K562 (cell line): ENCODE data around the gene ZNF571. TPM values are rescaled to one million over a fixed set of nuclear protein-coding genes. Genes with fewer than 3 reads are reported as not detected.

Experiments used
- ATAC-seq: fragments of 200-7000 bp; cut with Tn5 transposase; 3 replicates; pipeline ENCODE4 v1.9.1; 2020; ENCODE audit warnings: moderate library complexity
- BruUV-seq: library from RNA; stranded (reverse); fragments of 400-500 nt; replicated peaks from 2 replicates; lab custom pipeline; 2021; lab: Mats Ljungman, UMichigan
- CTCF ChIA-PET: fragments of 300-600 bp; formaldehyde crosslinking; extraction: SDS; loops from one replicate; lab custom pipeline; 2021; ENCODE audit warnings: low intra/inter-chr PET ratio; lab: Yijun Ruan, JAX
- POLR2A ChIA-PET: fragments of 300-600, 350-650 bp; sonication (Branson Sonifier 250); formaldehyde crosslinking; extraction: SDS; loops from one replicate; lab custom pipeline; 2021; ENCODE audit warnings: antibody characterized with exemption, inconsistent platforms; lab: Yijun Ruan, JAX
- DNase-seq, 4 experiments: peaks; one replicate each; pipeline versions ENCODE4 v3.0.0 to v3.0.0-alpha.2; 2011 to 2018; ENCODE audit warnings: low spot score in 3 of 4, mixed read lengths in 3 of 4; ENCODE audit errors: extremely low read depth in 1 of 4
- FAIRE-seq: peaks from 2 replicates; lab custom pipeline; 2011; peaks lifted over from hg19 to GRCh38; lab: Jason Lieb, UNC
- H2AFZ ChIP-seq: 2 replicates; pipeline ENCODE4 v1.6.0; 2011; ENCODE audit warnings: low read depth, low read length, control low read depth, inconsistent platforms
- H3K27ac ChIP-seq: fragments of 200-600 bp; 3 replicates; pipeline ENCODE4 v1.8.0; 2011; ENCODE audit warnings: low read depth, mild to moderate bottlenecking, control low read depth, inconsistent platforms, low read length, moderate library complexity, mixed read lengths; ENCODE audit errors: extremely low read depth
- H3K27me3 ChIP-seq, 2 experiments: fragments of 300-600 bp in 1 of 2; 2 replicates in 1 of 2; 3 replicates in 1 of 2; pipeline versions ENCODE4 v1.6.0 to v1.8.0; 2011; ENCODE audit warnings: inconsistent platforms in 2 of 2, low read length in 2 of 2, mild to moderate bottlenecking in 1 of 2, mixed read lengths in 1 of 2, moderate library complexity in 1 of 2; ENCODE audit not compliant: control insufficient read depth in 2 of 2, insufficient read depth in 2 of 2
- H3K36me3 ChIP-seq: fragments of 300-600 bp; 3 replicates; pipeline ENCODE4 v1.8.0; 2011; ENCODE audit warnings: mild to moderate bottlenecking, low read length, inconsistent platforms; ENCODE audit not compliant: control insufficient read depth, insufficient read depth
- H3K4me1 ChIP-seq, 2 experiments: fragments of 200-600 bp in 1 of 2; replicated peaks in 1 of 2; 2 replicates in 1 of 2; 3 replicates in 1 of 2; pipeline versions ENCODE4 v1.5.1 to v1.8.0; 2011; ENCODE audit warnings: inconsistent platforms in 2 of 2, low read length in 2 of 2, mild to moderate bottlenecking in 1 of 2, mixed read lengths in 1 of 2, moderate library complexity in 1 of 2; ENCODE audit not compliant: control insufficient read depth in 2 of 2, insufficient read depth in 2 of 2
- H3K4me2 ChIP-seq: 2 replicates; pipeline ENCODE4 v1.6.1; 2011; ENCODE audit warnings: low read length, control low read depth, inconsistent platforms, mixed read lengths; ENCODE audit not compliant: insufficient read depth
- H3K4me3 ChIP-seq: fragments of 200-600 bp; sonication (generic), shearing (Covaris generic); 2 replicates; pipeline ENCODE4 v1.5.1; 2016; ENCODE audit warnings: control low read depth, inconsistent platforms
- H3K79me2 ChIP-seq: fragments of 200-600 bp; 3 replicates; pipeline ENCODE4 v1.8.0; 2011; ENCODE audit warnings: low read length, inconsistent platforms; ENCODE audit not compliant: control insufficient read depth, insufficient read depth
- H3K9ac ChIP-seq, 2 experiments: 2 replicates each; pipeline versions ENCODE4 v1.6.0 to v1.6.1; 2011; ENCODE audit warnings: low read depth in 2 of 2, low read length in 2 of 2, control low read depth in 1 of 2, inconsistent platforms in 1 of 2, mild to moderate bottlenecking in 1 of 2, mixed read lengths in 1 of 2; ENCODE audit not compliant: insufficient read depth in 1 of 2
- H3K9me1 ChIP-seq: one replicate; pipeline ENCODE4 v1.6.0; 2011; ENCODE audit warnings: inconsistent platforms, mild to moderate bottlenecking, low read length, moderate library complexity; ENCODE audit not compliant: control insufficient read depth, insufficient read depth
- H3K9me3 ChIP-seq: replicated peaks from 2 replicates; pipeline ENCODE4 v1.5.1; 2011; ENCODE audit warnings: low read depth, low read length, inconsistent platforms; ENCODE audit not compliant: control insufficient read depth, insufficient read depth
- H4K20me1 ChIP-seq: replicated peaks from 2 replicates; pipeline ENCODE4 v1.6.1; 2011; ENCODE audit warnings: low read length, inconsistent platforms, mixed read lengths; ENCODE audit not compliant: control insufficient read depth, insufficient read depth
- ATF1 ChIP-seq, 2 experiments: fragments of 450-650 bp in 1 of 2; IDR thresholded peaks; 2 replicates each; pipeline ENCODE4 v1.6.1; 2016; ENCODE audit warnings: missing compliant biosample characterization in 1 of 2, missing genetic modification characterization in 1 of 2
- BDP1 ChIP-seq: IDR thresholded peaks from 3 replicates; pipeline ENCODE4 v1.6.1; 2011; ENCODE audit not compliant: insufficient read length, insufficient read depth
- CHD2 ChIP-seq: IDR thresholded peaks from 2 replicates; pipeline ENCODE4 v1.6.1; 2011; ENCODE audit warnings: low read depth, low read length
- ETS2 ChIP-seq: IDR thresholded peaks from 2 replicates; pipeline ENCODE4 v1.6.1; 2016; ENCODE audit warnings: borderline replicate concordance, missing genetic modification characterization, mild to moderate bottlenecking, moderate library complexity, missing compliant biosample characterization; ENCODE audit not compliant: poor library complexity, severe bottlenecking
- FOXA1 ChIP-seq: fragments of 450-650 bp; IDR thresholded peaks from 2 replicates; pipeline ENCODE4 v1.6.1; 2016; ENCODE audit warnings: mild to moderate bottlenecking, borderline replicate concordance
- KAT2B ChIP-seq: IDR thresholded peaks from one replicate; pipeline ENCODE4 v1.6.1; 2012; ENCODE audit warnings: low read depth, mild to moderate bottlenecking, control low read depth, inconsistent platforms, low read length, moderate library complexity
- MYNN ChIP-seq, 2 experiments: sonication (generic); formaldehyde crosslinking in 1 of 2; IDR thresholded peaks; 2 replicates each; pipeline versions ENCODE4 v1.5.0 to v1.6.1; 2016 to 2020; ENCODE audit warnings: antibody characterized with exemption in 1 of 2, missing genetic modification reagents in 1 of 2
- PCBP2 ChIP-seq: fragments of 200-400 bp; formaldehyde crosslinking; IDR thresholded peaks from 2 replicates; pipeline ENCODE4 v1.6.1; 2018; ENCODE audit warnings: low read length, low read depth, mild to moderate bottlenecking, moderate library complexity; ENCODE audit not compliant: poor library complexity, severe bottlenecking
- SRSF9 ChIP-seq: fragments of 200-400 bp; formaldehyde crosslinking; IDR thresholded peaks from 2 replicates; pipeline ENCODE4 v1.6.1; 2017; ENCODE audit warnings: low read depth, low read length, borderline replicate concordance
- ZFX ChIP-seq: sonication (generic); formaldehyde crosslinking; IDR thresholded peaks from 2 replicates; pipeline ENCODE4 v1.8.0; 2022; ENCODE audit warnings: mild to moderate bottlenecking, missing genetic modification reagents, moderate library complexity
- ZNF780A ChIP-seq: fragments of 250-450 bp; sonication (Bioruptor Pico); IDR thresholded peaks from 2 replicates; pipeline ENCODE4 v1.5.0; 2021; ENCODE audit warnings: mild to moderate bottlenecking
- WGBS: fragments of 100-300 bp; shearing (Covaris generic); methylation state at CpG from one replicate; pipeline ENCODE4 v1.1.6; 2016; ENCODE audit warnings: low coverage, mixed read lengths; ENCODE audit not compliant: insufficient coverage; ENCODE audit errors: missing lambda C conversion rate; 5-methylcytosine and 5-hydroxymethylcytosine counted together
- in situ Hi-C: fragments of 300-500 bp; cut with MboI; formaldehyde crosslinking; loops from 4 replicates; pipeline ENCODE4 v1.15.0; 2018; ENCODE audit warnings: inconsistent platforms, mixed read lengths
- intact Hi-C: fragments of 100-400 bp; cut with micrococcal nuclease; formaldehyde crosslinking; loops from 2 replicates; pipeline ENCODE4 v1.14.2; 2022
- polyA plus RNA-seq, 8 experiments: library from polyadenylated mRNA; depleted of rRNA in 4 of 8; stranded (reverse) in 5 of 8; unstranded in 3 of 8; fragments of >200 nt; fragmentation: Nextera tagmentation in 2 of 8; fragmentation: Illumina TruSeq in 1 of 8; extraction: Ambion mirVana in 2 of 8; extraction: Trizol in 1 of 8; gene quantifications; 2 replicates each; pipeline versions ENCODE4 v1.2.1 to v1.2.3, GENCODE V29; 2011 to 2014; ENCODE audit warnings: inconsistent platforms in 1 of 8, missing spikeins in 1 of 8
- total RNA-seq, 7 experiments: library from RNA; depleted of rRNA in 6 of 7; stranded (reverse); fragments of >200 nt in 6 of 7; fragmentation: Illumina TruSeq in 2 of 7; extraction: Trizol in 2 of 7; gene quantifications; 2 replicates each; pipeline versions ENCODE4 v1.2.1 to v1.2.3, GENCODE V29; 2011 to 2021; ENCODE audit warnings: low replicate concordance in 1 of 7
- TF ChIP-seq, protein P1 (sequence below), 2 experiments: IDR thresholded peaks; 2 replicates each; pipeline ENCODE4 v1.6.1; 2011; ENCODE audit warnings: borderline replicate concordance in 1 of 2, control low read depth in 1 of 2, low read depth in 1 of 2, low read length in 1 of 2, mild to moderate bottlenecking in 1 of 2, mixed read lengths in 1 of 2, moderate library complexity in 1 of 2; ENCODE audit not compliant: insufficient read depth in 1 of 2, insufficient read length in 1 of 2, poor library complexity in 1 of 2, severe bottlenecking in 1 of 2; ENCODE audit errors: extremely low read depth in 1 of 2
- TF ChIP-seq, protein P2 (sequence below), 2 experiments: fragments of 150-350 bp in 1 of 2; IDR thresholded peaks; 2 replicates each; pipeline ENCODE4 v1.6.1; 2012 to 2016; ENCODE audit warnings: low read depth in 2 of 2, low read length in 2 of 2, mild to moderate bottlenecking in 1 of 2, moderate library complexity in 1 of 2

Gene ZNF571
- total and polyA plus RNA-seq, 9 of the 15 experiments (the other 6 are each of a cell fraction or from before 2014, with no cell fraction given): 0.82 to 3.9 (median 2.0) TPM

GRCh38 chr19:37563518-37563917, 31.1 kb downstream of the ZNF571 start (continued):
- TF ChIP-seq SRSF9: no peak
- no peak for TF ChIP-seq PCBP2
- TF ChIP-seq MYNN (IDR thresholded peaks at IDR 0.05): no peak
- TF ChIP-seq MYNN (CRISPR knock-in tag; IDR thresholded peaks at IDR 0.05): no peak
- TF ChIP-seq FOXA1: no peak
- no peak for TF ChIP-seq BDP1
- TF ChIP-seq KAT2B: no peak
- no peak for TF ChIP-seq CHD2
- no peak for TF ChIP-seq ZNF780A (CRISPR knock-in tag)
- TF ChIP-seq ETS2 (tag): no peak
- TF ChIP-seq, all 486 proteins: peak for 0

GRCh38 chr19:37551129-37551993, 43.2 kb downstream of the ZNF571 start:
- Histone ChIP-seq H3K79me2 (no peaks in the 10 kb centered on the region), H3K4me2 (peak overlapping the region; percentile 76), H2AFZ (peak overlapping the region; percentile 85), H3K27me3 (no peaks in the 10 kb centered on the region), H3K4me1 (peaks cover 0 to 7% of the 10 kb centered on the region in 2 experiments; a peak in 2 of 5 replicates), H3K36me3 (no peaks in the 10 kb centered on the region), H3K9ac (peak overlapping the region; percentile 57 to 78; a peak in 3 of 4 replicates), H3K27ac (peak overlapping the region; percentile 46; the same call in 1 of the 3 replicates), H3K9me3 (peaks cover 2% of the 10 kb centered on the region), H3K9me1 (no peaks in the 10 kb centered on the region), H3K4me3 (peak overlapping the region; percentile 57), H4K20me1 (no peaks in the 10 kb centered on the region)
- ChIA-PET CTCF (no interaction called here), POLR2A (interaction anchor here (0.6 to 1.1 kb wide), 2 partner anchors 16 to 585 kb away, joined by 3 read pairs; no protein-coding TSS in a partner anchor)
- DNase-seq: peak; percentile 62 to 64 (median 63)
- WGBS: 20% methylated on average over 43 of the region's 65 CpGs
- intact Hi-C loops: no loop called here
- peak; percentile 81 for ATAC-seq
- in situ Hi-C loops: no loop called here
- no TSS peak for BruUV-seq
- FAIRE-seq: no peak
- TF ChIP-seq, protein P1, sequence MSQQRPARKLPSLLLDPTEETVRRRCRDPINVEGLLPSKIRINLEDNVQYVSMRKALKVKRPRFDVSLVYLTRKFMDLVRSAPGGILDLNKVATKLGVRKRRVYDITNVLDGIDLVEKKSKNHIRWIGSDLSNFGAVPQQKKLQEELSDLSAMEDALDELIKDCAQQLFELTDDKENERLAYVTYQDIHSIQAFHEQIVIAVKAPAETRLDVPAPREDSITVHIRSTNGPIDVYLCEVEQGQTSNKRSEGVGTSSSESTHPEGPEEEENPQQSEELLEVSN (IDR thresholded peaks at IDR 0.05; ENCODE audit: borderline replicate concordance in 1 of 2, extremely low read depth in 1 of 2, insufficient read depth in 1 of 2, insufficient read length in 1 of 2, low read depth in 1 of 2, low read length in 1 of 2, poor library complexity in 1 of 2, severe bottlenecking in 1 of 2): peak in 1 of 2 experiments; percentile 44
- peak; percentile 60; the same call in 1 of the 2 replicates for TF ChIP-seq ATF1 (CRISPR knock-in tag; IDR thresholded peaks at IDR 0.05)
- peak; percentile 96 for TF ChIP-seq ATF1 (tag; IDR thresholded peaks at IDR 0.05)
- TF ChIP-seq, protein P2, sequence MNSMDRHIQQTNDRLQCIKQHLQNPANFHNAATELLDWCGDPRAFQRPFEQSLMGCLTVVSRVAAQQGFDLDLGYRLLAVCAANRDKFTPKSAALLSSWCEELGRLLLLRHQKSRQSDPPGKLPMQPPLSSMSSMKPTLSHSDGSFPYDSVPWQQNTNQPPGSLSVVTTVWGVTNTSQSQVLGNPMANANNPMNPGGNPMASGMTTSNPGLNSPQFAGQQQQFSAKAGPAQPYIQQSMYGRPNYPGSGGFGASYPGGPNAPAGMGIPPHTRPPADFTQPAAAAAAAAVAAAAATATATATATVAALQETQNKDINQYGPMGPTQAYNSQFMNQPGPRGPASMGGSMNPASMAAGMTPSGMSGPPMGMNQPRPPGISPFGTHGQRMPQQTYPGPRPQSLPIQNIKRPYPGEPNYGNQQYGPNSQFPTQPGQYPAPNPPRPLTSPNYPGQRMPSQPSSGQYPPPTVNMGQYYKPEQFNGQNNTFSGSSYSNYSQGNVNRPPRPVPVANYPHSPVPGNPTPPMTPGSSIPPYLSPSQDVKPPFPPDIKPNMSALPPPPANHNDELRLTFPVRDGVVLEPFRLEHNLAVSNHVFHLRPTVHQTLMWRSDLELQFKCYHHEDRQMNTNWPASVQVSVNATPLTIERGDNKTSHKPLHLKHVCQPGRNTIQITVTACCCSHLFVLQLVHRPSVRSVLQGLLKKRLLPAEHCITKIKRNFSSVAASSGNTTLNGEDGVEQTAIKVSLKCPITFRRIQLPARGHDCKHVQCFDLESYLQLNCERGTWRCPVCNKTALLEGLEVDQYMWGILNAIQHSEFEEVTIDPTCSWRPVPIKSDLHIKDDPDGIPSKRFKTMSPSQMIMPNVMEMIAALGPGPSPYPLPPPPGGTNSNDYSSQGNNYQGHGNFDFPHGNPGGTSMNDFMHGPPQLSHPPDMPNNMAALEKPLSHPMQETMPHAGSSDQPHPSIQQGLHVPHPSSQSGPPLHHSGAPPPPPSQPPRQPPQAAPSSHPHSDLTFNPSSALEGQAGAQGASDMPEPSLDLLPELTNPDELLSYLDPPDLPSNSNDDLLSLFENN (IDR thresholded peaks at IDR 0.05; ENCODE audit: low read depth in 2 of 2, low read length in 2 of 2): no peak
- peak; percentile 70 for TF ChIP-seq ZFX (CRISPR knock-in tag)
